Activated CD8-positive, alpha-beta memory T cell treated with anti-CD3 and anti-CD28 coated beads, Interleukin-2, amount 50 U/mL, for 1 hour (primary cell): ENCODE measurements around the gene WDR35.
"Not testable (repeated sequence)": the region's sequence is repeated elsewhere in the genome, so short reads cannot be mapped to it uniquely, and the experiment has no call there.

Source experiments
- DNase-seq: peaks from one replicate; pipeline ENCODE4 v3.0.0-alpha.2; 2020; ENCODE audit errors: extremely low read depth

The WDR35 gene

DNA sequence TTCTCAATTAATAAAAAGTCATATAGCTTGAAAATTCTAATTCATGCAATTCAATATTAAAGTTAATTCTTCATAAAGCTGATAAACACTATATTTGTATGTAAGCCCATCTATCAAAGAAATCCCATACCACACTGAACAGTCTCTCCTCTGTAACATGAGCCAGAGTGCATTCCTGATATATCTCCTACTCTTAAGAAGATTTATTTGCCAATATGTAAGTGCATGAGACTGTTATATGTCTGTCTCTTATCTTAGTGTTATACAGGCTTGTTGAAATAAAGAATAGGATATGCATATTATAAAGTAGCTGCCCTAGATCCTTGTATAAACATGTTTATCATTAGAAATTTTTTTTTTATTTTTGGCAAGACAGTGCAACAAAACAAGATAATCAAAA, 47.7 kb downstream of the WDR35 start:
- DNase-seq: no peak

- no peak for DNase-seq
Observed at GRCh38 chr2:19937004-19937403, 52.9 kb downstream of the WDR35 start.

- no peak for DNase-seq
Observed at GRCh38 chr2:19936203-19936602, 53.7 kb downstream of the WDR35 start.

DNA sequence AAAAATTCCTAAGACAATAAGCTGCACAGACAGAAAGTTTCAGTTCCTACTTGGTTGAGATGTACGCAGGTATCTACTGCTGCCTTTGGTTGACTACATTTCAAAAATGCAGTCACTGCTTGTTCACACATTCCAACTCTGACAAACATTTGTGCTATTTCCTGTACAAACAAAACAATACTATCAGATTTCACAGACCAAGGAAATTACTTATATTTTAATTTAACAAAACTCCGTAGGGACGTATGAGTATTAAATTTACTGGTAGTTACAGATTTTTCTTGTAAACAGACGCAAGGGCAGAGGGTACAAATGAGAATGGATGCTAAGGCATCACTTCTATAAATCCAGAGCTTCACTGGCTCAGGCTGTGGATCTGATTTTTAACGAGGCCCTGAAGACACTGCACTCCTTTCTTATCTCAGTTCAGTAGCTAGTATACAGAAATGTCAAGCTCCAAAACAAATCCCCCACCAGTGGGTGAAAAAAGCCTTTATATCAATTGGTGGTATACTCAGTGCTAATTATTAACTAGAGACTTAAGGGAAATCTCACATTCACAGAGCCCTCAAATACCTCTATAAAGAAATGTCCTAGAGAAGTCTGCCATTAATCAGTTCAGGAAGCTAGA, 56.4 kb downstream of the WDR35 start:
- DNase-seq: no peak

GRCh38 chr2:19932928-19933327, 57.0 kb downstream of the WDR35 start:
- DNase-seq: no peak

DNA sequence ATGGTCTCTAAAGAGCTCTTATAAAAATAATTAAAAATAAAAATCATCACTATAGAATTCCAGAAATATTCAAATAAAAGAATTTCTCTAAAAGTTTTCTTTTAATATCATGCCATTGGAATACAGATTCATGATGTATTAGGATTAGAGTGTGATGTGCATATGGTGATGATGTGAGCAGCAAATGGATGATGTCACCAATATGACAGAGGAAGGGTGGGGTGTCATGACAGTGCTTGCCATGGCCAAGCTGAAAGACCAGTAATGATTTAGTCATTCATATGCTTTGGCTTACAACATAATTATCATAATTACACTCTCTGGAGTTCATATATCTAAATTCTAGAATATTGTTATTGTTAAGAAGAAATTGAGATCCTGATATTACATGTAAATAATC, 60.7 kb downstream of the WDR35 start:
- no peak for DNase-seq

- DNase-seq: not testable (repeated sequence)
Observed at GRCh38 chr2:19927816-19928215, 62.1 kb downstream of the WDR35 start.

DNA sequence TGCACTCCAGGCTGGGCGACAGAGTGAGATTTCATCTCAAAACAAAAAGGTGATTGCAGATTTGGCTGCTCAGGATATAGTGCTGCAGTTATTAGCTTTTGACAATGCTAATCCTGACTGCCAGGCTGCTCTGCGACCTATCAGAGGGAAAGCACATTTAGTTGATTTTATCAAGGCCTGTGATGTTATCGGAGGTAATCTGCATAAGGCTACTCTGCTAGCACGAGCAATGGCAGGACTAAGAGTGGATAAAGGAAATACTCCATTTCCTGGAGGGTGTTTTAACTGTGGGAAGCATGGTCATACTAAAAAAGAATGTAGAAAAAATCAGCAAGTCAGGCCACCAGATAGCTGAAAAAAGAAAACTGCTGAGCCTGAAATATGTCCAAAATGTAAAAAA, 65.4 kb downstream of the WDR35 start:
- not testable (repeated sequence) for DNase-seq

GRCh38 chr2:19922188-19922587, 67.7 kb downstream of the WDR35 start:
- DNase-seq: not testable (repeated sequence)

DNA sequence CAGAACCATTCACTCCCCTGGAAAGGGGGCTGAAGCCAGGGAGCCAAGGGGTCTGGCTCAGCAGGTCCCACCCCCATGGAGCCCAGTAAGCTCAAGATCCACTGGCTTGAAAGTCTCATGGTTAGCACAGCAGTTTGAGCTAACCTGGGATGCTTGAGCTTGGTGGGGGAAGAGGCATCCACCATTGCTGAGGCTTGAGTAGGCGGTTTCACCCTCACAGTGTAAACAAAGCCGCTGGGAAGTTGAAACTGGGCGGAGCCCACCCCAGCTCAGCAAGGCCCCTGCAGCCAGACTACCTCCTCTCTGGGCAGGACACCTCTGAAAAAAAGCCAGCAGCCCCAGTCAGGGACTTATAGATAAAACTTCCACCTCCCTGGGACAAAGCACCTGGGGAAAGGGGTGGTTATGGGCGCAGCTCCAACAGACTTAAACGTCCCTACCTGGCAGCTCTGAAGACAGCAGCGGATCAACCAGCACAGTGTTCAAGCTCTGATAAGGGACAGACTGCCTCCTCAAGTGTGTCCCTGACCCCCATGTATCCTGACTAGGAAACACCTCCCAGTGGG, 73.4 kb downstream of the WDR35 start:
- no peak for DNase-seq

- DNase-seq: no peak
Observed at GRCh38 chr2:19914266-19914975, 75.5 kb downstream of the WDR35 start.

GRCh38 chr2:19911808-19912509, 77.9 kb downstream of the WDR35 start:
- no peak for DNase-seq

GRCh38 chr2:19902216-19902740, 87.6 kb downstream of the WDR35 start:
- no peak for DNase-seq

DNA sequence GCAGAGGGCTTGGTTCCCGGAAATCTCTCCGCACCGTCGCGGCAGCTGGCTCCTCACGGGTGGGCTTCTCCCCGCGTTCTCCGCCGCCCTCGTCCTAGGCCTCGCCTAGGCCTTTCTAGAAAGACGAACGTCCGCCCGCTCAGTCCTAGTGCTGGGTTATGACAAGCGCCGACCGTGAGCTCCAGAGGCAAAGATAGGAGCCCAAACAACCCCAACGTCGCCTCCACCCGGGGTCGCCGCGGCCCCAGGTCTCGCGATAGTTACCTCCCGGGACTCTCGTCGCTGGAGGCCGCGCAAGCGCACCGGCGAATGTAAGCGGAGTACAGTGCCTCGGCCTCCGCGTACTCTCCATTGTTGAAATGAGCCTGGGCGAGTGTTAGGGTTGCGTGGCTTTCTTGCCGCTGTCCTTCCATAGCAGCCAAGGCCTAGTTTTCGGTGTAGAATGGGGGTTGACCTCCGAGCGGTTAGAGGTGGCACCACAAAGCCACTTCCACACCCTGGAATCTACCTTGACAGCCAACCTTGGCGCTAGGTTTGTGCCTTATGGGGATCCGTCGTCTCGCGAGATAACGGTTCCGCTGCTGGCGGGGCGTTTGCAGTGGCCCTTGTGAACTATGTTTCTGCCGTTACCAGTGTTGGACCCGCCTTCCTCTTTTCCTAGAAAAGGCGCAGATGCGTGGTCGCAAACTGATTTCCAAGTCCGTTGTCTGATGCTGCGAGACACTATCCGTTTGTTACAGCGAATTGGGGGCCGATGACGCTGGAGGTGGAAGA, 88.3 kb downstream of the WDR35 start, which contains the start of gene TTC32:
TTC32 (minus strand) TSS at position 542 of the 774 bp plus-strand sequence; CDS start at position 413, 129 bp downstream.
- DNase-seq: peak; percentile 87

DNA sequence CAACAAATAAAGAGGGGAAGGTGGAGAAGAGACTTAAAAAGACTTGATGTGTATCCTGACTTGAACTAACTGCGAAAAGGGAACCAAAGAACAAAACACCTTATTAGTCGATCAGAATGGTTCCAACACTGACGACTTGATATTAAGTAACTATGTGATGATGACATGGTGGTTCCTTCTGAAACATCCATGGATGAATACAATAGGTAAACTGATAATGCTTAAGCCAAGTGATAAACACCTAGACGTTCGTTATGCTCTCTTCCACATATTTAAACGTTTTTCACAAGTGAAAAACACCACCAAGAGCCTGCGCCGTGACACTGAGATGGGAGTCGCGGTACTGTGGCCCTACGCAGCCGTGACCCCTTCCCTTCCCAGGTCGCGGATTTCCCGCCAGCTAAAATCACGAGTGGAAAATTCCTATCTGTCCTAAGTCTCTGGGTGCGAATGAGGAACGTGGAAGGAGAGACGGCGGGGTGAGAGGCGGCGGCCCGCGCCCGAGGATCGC, 88.9 kb downstream of the WDR35 start:
- no peak for DNase-seq

GRCh38 chr2:19899985-19900930, 89.6 kb downstream of the WDR35 start:
- no peak for DNase-seq

GRCh38 chr2:19898592-19899329, 91.1 kb downstream of the WDR35 start:
- no peak for DNase-seq

DNA sequence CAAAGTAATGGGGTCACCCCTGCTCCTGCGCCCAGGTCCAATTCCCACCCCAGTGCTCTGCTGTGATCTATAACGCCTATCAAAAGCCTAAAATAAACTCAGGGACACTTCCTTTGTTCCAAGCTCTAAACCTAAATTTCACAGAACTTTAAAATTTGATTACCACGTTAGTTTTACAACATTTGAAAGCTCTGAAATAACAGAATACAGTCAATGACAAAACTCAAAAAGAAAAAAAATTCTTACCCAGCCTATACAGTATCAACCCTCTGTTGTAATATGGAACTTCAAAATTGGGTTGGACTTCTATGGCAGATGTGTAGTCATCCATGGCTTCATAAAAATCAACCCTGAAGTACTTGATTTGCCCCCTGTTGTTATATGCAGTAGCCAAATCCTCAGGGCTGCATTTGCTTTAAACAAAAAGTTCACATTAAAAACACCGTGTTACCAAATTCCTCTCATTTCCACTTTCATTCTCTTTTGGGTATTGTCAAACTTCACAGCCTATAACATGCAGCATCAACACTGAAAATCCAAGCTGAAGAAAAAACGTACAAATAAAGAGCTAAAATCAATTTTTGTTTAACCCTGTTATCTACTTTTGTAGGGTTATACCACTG, 92.2 kb downstream of the WDR35 start:
- no peak for DNase-seq

GRCh38 chr2:19895535-19895934, 94.4 kb downstream of the WDR35 start:
- DNase-seq: no peak
